ENCODE measurements around the gene SPRYD7. TPM values are rescaled to one million over a fixed set of nuclear protein-coding genes. Genes with fewer than 3 reads are reported as not detected.
"Not testable (repeated sequence)": the region's sequence is repeated elsewhere in the genome, so short reads cannot be mapped to it uniquely, and the experiment has no call there.

SPRYD7 gene
- polyA plus RNA-seq, 1 experiment, result 3.3 TPM

DNA sequence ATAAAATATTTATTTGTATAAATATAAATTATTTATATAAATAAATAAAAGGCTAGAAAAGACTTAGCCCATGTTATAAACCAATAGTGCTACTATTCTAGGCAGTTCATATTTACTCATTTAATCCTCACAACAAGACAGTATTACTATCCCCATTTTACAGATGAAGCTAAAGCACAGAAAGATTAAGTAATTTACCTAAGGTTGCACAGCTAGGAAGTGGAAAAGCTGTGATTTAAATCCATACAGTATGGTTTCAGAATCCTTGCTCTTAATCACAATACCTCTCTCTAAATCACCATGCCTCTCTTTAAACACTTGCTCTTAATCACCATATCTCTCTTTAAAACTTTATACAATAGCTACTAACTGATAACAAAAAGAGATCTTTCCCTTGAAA lies 13.8 kb downstream of the SPRYD7 start:
- TF ChIP-seq, protein P1, sequence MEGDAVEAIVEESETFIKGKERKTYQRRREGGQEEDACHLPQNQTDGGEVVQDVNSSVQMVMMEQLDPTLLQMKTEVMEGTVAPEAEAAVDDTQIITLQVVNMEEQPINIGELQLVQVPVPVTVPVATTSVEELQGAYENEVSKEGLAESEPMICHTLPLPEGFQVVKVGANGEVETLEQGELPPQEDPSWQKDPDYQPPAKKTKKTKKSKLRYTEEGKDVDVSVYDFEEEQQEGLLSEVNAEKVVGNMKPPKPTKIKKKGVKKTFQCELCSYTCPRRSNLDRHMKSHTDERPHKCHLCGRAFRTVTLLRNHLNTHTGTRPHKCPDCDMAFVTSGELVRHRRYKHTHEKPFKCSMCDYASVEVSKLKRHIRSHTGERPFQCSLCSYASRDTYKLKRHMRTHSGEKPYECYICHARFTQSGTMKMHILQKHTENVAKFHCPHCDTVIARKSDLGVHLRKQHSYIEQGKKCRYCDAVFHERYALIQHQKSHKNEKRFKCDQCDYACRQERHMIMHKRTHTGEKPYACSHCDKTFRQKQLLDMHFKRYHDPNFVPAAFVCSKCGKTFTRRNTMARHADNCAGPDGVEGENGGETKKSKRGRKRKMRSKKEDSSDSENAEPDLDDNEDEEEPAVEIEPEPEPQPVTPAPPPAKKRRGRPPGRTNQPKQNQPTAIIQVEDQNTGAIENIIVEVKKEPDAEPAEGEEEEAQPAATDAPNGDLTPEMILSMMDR (IDR thresholded peaks at IDR 0.05; ENCODE audit: insufficient read depth, low read depth, low read length), result no peak
- no peak overlapping the region for H3K4me3 ChIP-seq (ENCODE audit: low read depth, low read length)
- POLR2A ChIA-PET, result no interaction called here
- DNase-seq (ENCODE audit: low read depth), result no peak
- CTCF ChIA-PET, result interaction anchor here (0.7 to 1.2 kb wide), 2 partner anchors 14 to 15 kb away, joined by 3 to 4 read pairs; partner anchors contain the start of gene SPRYD7
- H3K36me3 ChIP-seq (ENCODE audit: control insufficient read depth, insufficient read depth, low read length), result peaks cover 3% of the 10 kb centered on the region
- no peaks in the 10 kb centered on the region for H3K27me3 ChIP-seq (ENCODE audit: control insufficient read depth, insufficient read depth, low read length)

DNA sequence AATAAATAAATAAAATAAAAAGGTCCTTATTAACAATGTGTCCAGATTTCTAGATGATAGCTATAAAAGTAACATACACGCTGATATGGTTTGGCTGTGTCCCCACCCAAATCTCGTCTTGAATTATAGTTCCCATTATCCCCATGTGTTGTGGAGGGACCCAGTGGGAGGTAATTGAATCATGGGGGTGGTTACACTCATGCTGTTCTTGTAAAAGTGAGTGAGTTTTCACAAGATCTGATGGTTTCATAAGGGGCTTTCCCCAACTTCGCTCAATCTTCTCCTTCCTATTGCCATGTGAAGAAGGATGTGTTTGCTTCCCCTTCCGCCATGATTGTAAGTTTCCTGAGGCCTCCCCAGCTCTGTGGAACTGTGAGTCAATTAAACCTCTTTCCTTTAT lies 15.2 kb downstream of the SPRYD7 start:
- CTCF ChIA-PET, result interaction anchor here (0.9 kb wide), 1 partner anchor 14 kb away, joined by 3 read pairs; no protein-coding TSS in a partner anchor
- not testable (repeated sequence) for H3K36me3 ChIP-seq (ENCODE audit: control insufficient read depth, insufficient read depth, low read length)

DNA sequence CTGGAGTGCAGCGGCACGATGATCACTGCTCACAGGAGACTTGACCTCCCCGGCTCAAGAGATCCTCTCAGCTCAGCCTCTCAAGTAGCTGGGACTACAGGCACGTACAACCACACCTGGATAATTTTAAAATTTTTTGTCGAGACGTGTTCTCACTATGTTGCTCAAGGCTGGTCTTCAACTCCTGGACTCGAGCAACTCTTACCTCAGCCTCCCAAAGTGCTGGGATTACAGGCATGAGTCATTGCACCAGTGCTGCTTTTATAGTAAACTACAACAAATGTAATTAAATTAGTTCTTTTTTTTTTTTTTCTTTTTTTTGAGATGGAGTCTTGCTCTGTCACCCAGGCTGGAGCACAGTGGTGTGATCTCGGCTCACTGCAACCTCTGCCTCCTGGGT lies 18.0 kb downstream of the SPRYD7 start:
- DNase-seq (ENCODE audit: low read depth); POLR2A ChIA-PET; H3K4me3 ChIP-seq (ENCODE audit: low read depth, low read length); H3K27me3 ChIP-seq (ENCODE audit: control insufficient read depth, insufficient read depth, low read length); H3K36me3 ChIP-seq (ENCODE audit: control insufficient read depth, insufficient read depth, low read length): not testable (repeated sequence)
- CTCF ChIA-PET, result interaction anchor here (1.0 to 2.8 kb wide), 2 partner anchors 11 kb away, joined by 5 to 13 read pairs; no protein-coding TSS in a partner anchor

More for the DNA sequence above, 15.2 kb downstream of the SPRYD7 start:
- POLR2A ChIA-PET; H3K27me3 ChIP-seq (ENCODE audit: control insufficient read depth, insufficient read depth, low read length); DNase-seq (ENCODE audit: low read depth); H3K4me3 ChIP-seq (ENCODE audit: low read depth, low read length): not testable (repeated sequence)

DNA sequence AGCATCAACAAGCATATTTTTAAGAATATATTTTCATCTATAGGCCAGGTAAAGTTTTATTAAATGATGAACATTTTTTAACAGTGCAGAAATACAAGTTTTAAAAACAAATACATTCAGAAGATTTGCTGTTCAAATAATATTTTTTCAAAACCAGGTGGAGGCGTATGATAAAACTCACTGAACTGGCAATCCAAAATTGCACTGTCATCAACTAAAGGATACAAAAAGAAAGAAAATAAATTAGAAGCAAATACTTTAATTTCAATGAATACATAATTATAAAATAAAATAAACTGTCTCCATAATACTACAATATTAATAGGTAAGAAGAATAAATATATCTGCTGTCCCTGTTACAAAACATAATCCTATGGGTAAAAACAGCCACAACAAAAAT lies 21.2 kb downstream of the SPRYD7 start:
- Histone ChIP-seq H3K27me3 (ENCODE audit: control insufficient read depth, insufficient read depth, low read length) (no peaks in the 10 kb centered on the region), H3K4me3 (ENCODE audit: low read depth, low read length) (no peak overlapping the region), H3K36me3 (ENCODE audit: control insufficient read depth, insufficient read depth, low read length) (peaks cover 3% of the 10 kb centered on the region)
- POLR2A ChIA-PET, result no interaction called here
- no peak for DNase-seq (ENCODE audit: low read depth)
- TF ChIP-seq, protein P1 (IDR thresholded peaks at IDR 0.05; ENCODE audit: insufficient read depth, low read depth, low read length), result no peak
- CTCF ChIA-PET, result no interaction called here

DNA sequence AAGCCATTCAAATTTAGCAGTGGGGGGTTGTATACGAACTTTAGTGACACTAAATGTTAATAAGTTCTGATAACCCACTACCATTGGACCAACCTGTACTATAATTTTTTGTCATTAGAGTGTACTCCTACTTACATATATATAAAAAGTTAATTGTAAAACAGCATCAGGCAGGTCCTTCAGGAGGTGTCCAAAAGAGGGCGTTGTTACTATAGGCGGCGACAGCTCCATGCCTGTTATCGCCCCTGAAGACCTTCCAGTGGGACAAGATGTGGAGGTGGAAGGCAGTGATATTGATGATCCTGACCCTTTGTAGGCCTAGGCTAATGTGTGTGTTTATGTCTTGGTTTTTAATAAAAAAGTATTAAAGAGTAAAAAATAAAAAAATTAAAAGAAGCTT lies 27.5 kb downstream of the SPRYD7 start:
- Histone ChIP-seq H3K36me3 (ENCODE audit: control insufficient read depth, insufficient read depth, low read length) (peaks cover 1% of the 10 kb centered on the region; the same call in 1 of the 2 replicates), H3K4me3 (ENCODE audit: low read depth, low read length) (no peak overlapping the region), H3K27me3 (ENCODE audit: control insufficient read depth, insufficient read depth, low read length) (no peaks in the 10 kb centered on the region)
- TF ChIP-seq, protein P1 (IDR thresholded peaks at IDR 0.05; ENCODE audit: insufficient read depth, low read depth, low read length), result no peak
- no peak for DNase-seq (ENCODE audit: low read depth)
- ChIA-PET CTCF (no interaction called here), POLR2A (no interaction called here)

DNA sequence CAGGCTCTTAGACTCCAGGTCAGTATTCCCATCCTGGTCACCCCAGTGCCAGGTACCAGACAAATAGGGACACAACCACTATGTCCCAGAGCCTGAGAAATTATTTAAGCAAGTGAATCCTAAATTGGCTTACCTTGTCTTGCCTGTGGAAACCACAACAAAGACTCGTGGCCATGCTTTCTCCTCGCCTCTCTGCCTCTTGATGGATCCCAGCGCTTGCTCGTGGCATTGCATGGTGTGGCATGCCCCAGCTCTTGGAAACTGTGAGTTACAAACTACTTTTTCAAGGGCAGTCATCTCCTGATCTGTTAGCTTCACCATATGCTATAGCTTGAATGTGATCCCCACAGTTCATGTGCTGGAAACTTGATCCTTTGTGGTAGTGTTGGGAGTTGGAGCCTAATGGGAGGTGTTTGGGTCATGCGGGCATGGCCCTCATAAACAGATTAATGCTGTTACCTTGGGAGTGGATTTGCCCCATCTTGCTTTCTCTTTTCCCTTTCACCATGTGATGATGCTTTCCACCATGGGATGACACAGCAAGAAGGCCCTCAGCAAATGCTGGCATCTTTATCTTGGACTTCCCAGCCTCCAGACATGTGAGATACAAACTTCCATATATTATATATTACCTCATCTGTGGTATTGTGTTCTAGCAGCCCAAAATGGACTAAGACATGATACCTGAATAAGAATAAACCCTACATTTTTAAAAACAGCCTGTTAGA lies 31.2 kb downstream of the SPRYD7 start:
- no peaks in the 10 kb centered on the region for H3K36me3 ChIP-seq (ENCODE audit: control insufficient read depth, insufficient read depth, low read length)
- POLR2A ChIA-PET, result no interaction called here
- DNase-seq (ENCODE audit: low read depth), result no peak
- H3K4me3 ChIP-seq (ENCODE audit: low read depth, low read length), result no peak overlapping the region
- CTCF ChIA-PET, result no interaction called here
- no peaks in the 10 kb centered on the region; the same call in 1 of the 2 replicates for H3K27me3 ChIP-seq (ENCODE audit: control insufficient read depth, insufficient read depth, low read length)
- TF ChIP-seq, protein P1 (IDR thresholded peaks at IDR 0.05; ENCODE audit: insufficient read depth, low read depth, low read length), result no peak

All from BJ (cell line).